Neural cell (in vitro differentiated cells): Measurements from ENCODE around the gene COL16A1. TPM values are rescaled to one million over a fixed set of nuclear protein-coding genes. Genes with fewer than 3 reads are reported as not detected.

Experiments used
- H2AFZ ChIP-seq: fragments of 200-600, 300-800 bp; sonication (generic), shearing (Covaris generic); 2 replicates; pipeline ENCODE4 v1.6.0; 2014; ENCODE audit warnings: low read depth, mild to moderate bottlenecking, antibody characterized with exemption, low read length, moderate library complexity
- H3F3A ChIP-seq: fragments of 200-600 bp; shearing (Covaris generic); 2 replicates; pipeline ENCODE4 v1.6.1; 2016; ENCODE audit warnings: mild to moderate bottlenecking, moderate library complexity, mixed read lengths, antibody characterized with exemption, low read length; ENCODE audit not compliant: insufficient read depth, poor library complexity, severe bottlenecking
- H3K27ac ChIP-seq: fragments of 200-600, 300-800 bp; sonication (generic), shearing (Covaris generic); 2 replicates; pipeline ENCODE4 v1.5.1; 2014; ENCODE audit warnings: mild to moderate bottlenecking, low read length, moderate library complexity
- H3K27me3 ChIP-seq: fragments of 300-800, 200-600 bp; sonication (generic), shearing (Covaris generic); 2 replicates; pipeline ENCODE4 v1.6.0; 2014; ENCODE audit warnings: mild to moderate bottlenecking, low read depth, low read length, moderate library complexity; ENCODE audit not compliant: insufficient read depth
- H3K36me3 ChIP-seq: fragments of 300-800, 200-600 bp; sonication (generic), shearing (Covaris generic); 2 replicates; pipeline ENCODE4 v1.5.1; 2014; ENCODE audit warnings: mild to moderate bottlenecking, antibody characterized with exemption, low read length, moderate library complexity; ENCODE audit not compliant: insufficient read depth
- H3K4me2 ChIP-seq: fragments of 300-800, 200-600 bp; sonication (generic), shearing (Covaris generic); 2 replicates; pipeline ENCODE4 v1.6.0; 2014; ENCODE audit warnings: mild to moderate bottlenecking, low read length
- H3K4me3 ChIP-seq: fragments of 300-800, 200-600 bp; sonication (generic), shearing (Covaris generic); 2 replicates; pipeline ENCODE4 v1.5.1; 2014; ENCODE audit warnings: mild to moderate bottlenecking, low read length, moderate library complexity
- H3K79me2 ChIP-seq: fragments of 200-600 bp; shearing (Covaris generic); replicated peaks from 2 replicates; pipeline ENCODE4 v1.6.0; 2014; ENCODE audit warnings: mild to moderate bottlenecking, low read length, moderate library complexity; ENCODE audit not compliant: insufficient read depth
- H3K9ac ChIP-seq: fragments of 300-800, 200-600 bp; sonication (generic), shearing (Covaris generic); 2 replicates; pipeline ENCODE4 v1.6.1; 2016; ENCODE audit warnings: mild to moderate bottlenecking, low read length, mixed read lengths
- H3K9me2 ChIP-seq: fragments of 200-600 bp; shearing (Covaris generic); 2 replicates; pipeline ENCODE4 v1.6.1; 2016; ENCODE audit warnings: mild to moderate bottlenecking, low read length, mixed read lengths; ENCODE audit not compliant: insufficient read depth
- H3K9me3 ChIP-seq: fragments of 200-600, 300-800 bp; sonication (generic), shearing (Covaris generic); 2 replicates; pipeline ENCODE4 v1.6.1; 2016; ENCODE audit warnings: mild to moderate bottlenecking, mixed run types, low read length, moderate library complexity, mixed read lengths
- H4K20me1 ChIP-seq: fragments of 200-600 bp; shearing (Covaris generic); 2 replicates; pipeline ENCODE4 v1.6.1; 2016; ENCODE audit warnings: mild to moderate bottlenecking, mixed run types; ENCODE audit not compliant: insufficient read depth
- EP300 ChIP-seq: fragments of 450-650 bp; conservative IDR thresholded peaks from 2 replicates; pipeline ENCODE4 v1.6.1; 2014; ENCODE audit warnings: antibody characterized with exemption, mild to moderate bottlenecking, moderate library complexity; ENCODE audit not compliant: poor library complexity, severe bottlenecking
- EZH2 ChIP-seq: fragments of 200-600, 300-800 bp; shearing (Covaris generic), sonication (generic); IDR thresholded peaks from 2 replicates; pipeline ENCODE4 v1.6.1; 2014; ENCODE audit warnings: antibody characterized with exemption, low read length, borderline replicate concordance, mild to moderate bottlenecking; ENCODE audit not compliant: insufficient read depth, poor library complexity, severe bottlenecking
- MXI1 ChIP-seq: fragments of 450-650 bp; conservative IDR thresholded peaks from 2 replicates; pipeline ENCODE4 v1.6.1; 2014; ENCODE audit warnings: antibody characterized with exemption, mild to moderate bottlenecking; ENCODE audit not compliant: poor library complexity, severe bottlenecking
- POLR2AphosphoS5 ChIP-seq: IDR thresholded peaks from 2 replicates; pipeline ENCODE4 v1.6.1; 2012
- RAD21 ChIP-seq: fragments of 450-650 bp; conservative IDR thresholded peaks from 2 replicates; pipeline ENCODE4 v1.6.1; 2014; ENCODE audit warnings: antibody characterized with exemption, mild to moderate bottlenecking, moderate library complexity
- REST ChIP-seq: IDR thresholded peaks from 2 replicates; pipeline ENCODE4 v1.6.1; 2012; ENCODE audit warnings: borderline replicate concordance
- SMC3 ChIP-seq: fragments of 450-650 bp; conservative IDR thresholded peaks from 2 replicates; pipeline ENCODE4 v1.6.1; 2014; ENCODE audit warnings: antibody characterized with exemption, mild to moderate bottlenecking, moderate library complexity; ENCODE audit not compliant: poor library complexity
- TAF1 ChIP-seq: IDR thresholded peaks from 2 replicates; pipeline ENCODE4 v1.6.1; 2012; ENCODE audit warnings: low read depth
- polyA plus RNA-seq: library from polyadenylated mRNA; depleted of rRNA; stranded (reverse); fragments of >200 nt; gene quantifications from 2 replicates; pipeline ENCODE4 v1.2.3, GENCODE V29; 2014
- TF ChIP-seq, protein P1 (sequence below): fragments of 450-650 bp; IDR thresholded peaks from 2 replicates; pipeline ENCODE4 v1.5.1; 2014; ENCODE audit warnings: antibody characterized with exemption, mild to moderate bottlenecking, moderate library complexity; ENCODE audit not compliant: poor library complexity, severe bottlenecking

COL16A1 gene
- polyA plus RNA-seq, 1 donor from 2014 or later, result 3.4 TPM

DNA sequence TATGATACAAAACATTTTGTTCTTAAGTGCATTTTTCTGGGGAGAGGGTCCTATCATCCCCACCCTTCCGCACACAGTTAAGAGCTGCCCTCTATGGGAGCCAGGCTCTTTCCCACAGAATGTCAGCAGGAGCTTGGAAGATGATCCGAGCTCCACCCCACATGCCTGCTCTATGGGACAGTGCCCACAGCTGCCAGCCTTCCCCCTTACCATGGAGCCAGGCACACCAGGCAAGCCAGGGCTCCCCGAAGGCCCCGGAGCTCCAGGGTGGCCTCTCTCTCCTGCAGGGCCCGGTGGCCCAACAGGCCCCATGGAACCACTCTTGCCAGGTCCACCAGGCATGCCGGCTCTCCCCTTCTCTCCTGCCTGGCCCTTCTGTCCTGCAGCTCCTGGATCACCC lies 48.7 kb downstream of the COL16A1 start:
- H3K9me3 ChIP-seq, result no peaks in the 10 kb centered on the region
- TF ChIP-seq POLR2AphosphoS5, result no peak
- TF ChIP-seq RAD21, result no peak
- no peak for TF ChIP-seq TAF1
- TF ChIP-seq EZH2, result no peak
- TF ChIP-seq SMC3, result no peak
- TF ChIP-seq REST, result no peak
- TF ChIP-seq MXI1, result no peak
- TF ChIP-seq EP300, result no peak
- TF ChIP-seq, protein P1, sequence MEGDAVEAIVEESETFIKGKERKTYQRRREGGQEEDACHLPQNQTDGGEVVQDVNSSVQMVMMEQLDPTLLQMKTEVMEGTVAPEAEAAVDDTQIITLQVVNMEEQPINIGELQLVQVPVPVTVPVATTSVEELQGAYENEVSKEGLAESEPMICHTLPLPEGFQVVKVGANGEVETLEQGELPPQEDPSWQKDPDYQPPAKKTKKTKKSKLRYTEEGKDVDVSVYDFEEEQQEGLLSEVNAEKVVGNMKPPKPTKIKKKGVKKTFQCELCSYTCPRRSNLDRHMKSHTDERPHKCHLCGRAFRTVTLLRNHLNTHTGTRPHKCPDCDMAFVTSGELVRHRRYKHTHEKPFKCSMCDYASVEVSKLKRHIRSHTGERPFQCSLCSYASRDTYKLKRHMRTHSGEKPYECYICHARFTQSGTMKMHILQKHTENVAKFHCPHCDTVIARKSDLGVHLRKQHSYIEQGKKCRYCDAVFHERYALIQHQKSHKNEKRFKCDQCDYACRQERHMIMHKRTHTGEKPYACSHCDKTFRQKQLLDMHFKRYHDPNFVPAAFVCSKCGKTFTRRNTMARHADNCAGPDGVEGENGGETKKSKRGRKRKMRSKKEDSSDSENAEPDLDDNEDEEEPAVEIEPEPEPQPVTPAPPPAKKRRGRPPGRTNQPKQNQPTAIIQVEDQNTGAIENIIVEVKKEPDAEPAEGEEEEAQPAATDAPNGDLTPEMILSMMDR, result no peak
- no peaks in the 10 kb centered on the region for H3K36me3 ChIP-seq
- no peak overlapping the region for H2AFZ ChIP-seq
- H3K27ac ChIP-seq, result peak overlapping the region; percentile 94
- no peak overlapping the region for H3K4me2 ChIP-seq
- no peaks in the 10 kb centered on the region for H3K79me2 ChIP-seq
- H3K4me3 ChIP-seq, result peak overlapping the region; percentile 57
- peak overlapping the region; percentile 68 for H3K9ac ChIP-seq
- no peaks in the 10 kb centered on the region for H3K9me2 ChIP-seq
- H3F3A ChIP-seq, result peaks cover 3% of the 10 kb centered on the region
- no peaks in the 10 kb centered on the region for H4K20me1 ChIP-seq
- no peaks in the 10 kb centered on the region for H3K27me3 ChIP-seq

DNA sequence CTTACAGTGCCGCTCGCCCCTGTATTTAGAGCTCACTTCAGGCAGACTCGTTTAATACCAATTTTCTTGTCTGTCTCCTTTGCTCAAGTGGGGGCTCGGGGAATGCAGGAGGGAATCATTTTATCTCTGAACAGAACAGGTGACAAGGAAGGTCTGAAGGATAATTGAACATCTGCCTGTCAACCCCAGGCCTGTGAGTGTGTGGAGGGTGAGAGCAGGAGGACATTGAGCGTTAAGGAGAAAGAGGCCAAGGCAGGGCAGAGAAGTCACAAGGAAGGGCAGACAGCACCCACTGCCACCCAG lies 49.4 kb downstream of the COL16A1 start:
- Histone ChIP-seq H3K27ac (peak overlapping the region; percentile 94), H3K9ac (peak overlapping the region; percentile 68), H3K4me3 (peak overlapping the region; percentile 57), H3K27me3 (no peaks in the 10 kb centered on the region), H3K4me2 (peak overlapping the region; percentile 56), H4K20me1 (no peaks in the 10 kb centered on the region), H3K79me2 (no peaks in the 10 kb centered on the region), H3K36me3 (no peaks in the 10 kb centered on the region), H3K9me3 (no peaks in the 10 kb centered on the region), H2AFZ (no peak overlapping the region), H3K9me2 (no peaks in the 10 kb centered on the region), H3F3A (peaks cover 3% of the 10 kb centered on the region)
- TF ChIP-seq SMC3 (peak; percentile 30), EP300 (peak; percentile 83), TAF1 (no peak), POLR2AphosphoS5 (peak; percentile 47), REST (peak; percentile 71), EZH2 (no peak), MXI1 (no peak)
